ENCODE data around the gene ETS2. TPM values are rescaled to one million over a fixed set of nuclear protein-coding genes. Genes with fewer than 3 reads are reported as not detected.

The ETS2 gene
- total and polyA plus RNA-seq, 2 of the 8 experiments (the other 6 are each of a cell fraction or from before 2014, with no cell fraction given) = 11.0 to 45.1 TPM

DNA sequence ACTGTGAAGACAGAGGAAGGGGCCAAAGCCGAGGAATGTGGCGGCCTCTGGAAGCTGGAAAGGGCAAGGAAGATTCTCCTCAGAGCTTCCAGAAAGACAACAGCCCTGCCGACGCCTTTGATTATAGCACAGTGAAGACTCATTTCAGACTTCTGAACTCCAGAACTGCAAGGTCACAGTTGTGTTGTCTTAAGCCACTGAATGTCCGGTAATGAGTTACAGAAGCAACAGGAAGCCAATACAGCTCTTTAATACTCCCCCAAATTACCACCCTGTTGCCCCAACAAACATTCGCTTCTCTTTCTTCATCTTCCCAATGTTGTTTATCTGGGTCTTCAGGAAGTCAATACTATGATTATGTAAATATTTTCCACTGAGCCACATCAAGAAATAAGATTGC is 44.0 kb downstream of the ETS2 start (continued):
- TF ChIP-seq, protein P1, sequence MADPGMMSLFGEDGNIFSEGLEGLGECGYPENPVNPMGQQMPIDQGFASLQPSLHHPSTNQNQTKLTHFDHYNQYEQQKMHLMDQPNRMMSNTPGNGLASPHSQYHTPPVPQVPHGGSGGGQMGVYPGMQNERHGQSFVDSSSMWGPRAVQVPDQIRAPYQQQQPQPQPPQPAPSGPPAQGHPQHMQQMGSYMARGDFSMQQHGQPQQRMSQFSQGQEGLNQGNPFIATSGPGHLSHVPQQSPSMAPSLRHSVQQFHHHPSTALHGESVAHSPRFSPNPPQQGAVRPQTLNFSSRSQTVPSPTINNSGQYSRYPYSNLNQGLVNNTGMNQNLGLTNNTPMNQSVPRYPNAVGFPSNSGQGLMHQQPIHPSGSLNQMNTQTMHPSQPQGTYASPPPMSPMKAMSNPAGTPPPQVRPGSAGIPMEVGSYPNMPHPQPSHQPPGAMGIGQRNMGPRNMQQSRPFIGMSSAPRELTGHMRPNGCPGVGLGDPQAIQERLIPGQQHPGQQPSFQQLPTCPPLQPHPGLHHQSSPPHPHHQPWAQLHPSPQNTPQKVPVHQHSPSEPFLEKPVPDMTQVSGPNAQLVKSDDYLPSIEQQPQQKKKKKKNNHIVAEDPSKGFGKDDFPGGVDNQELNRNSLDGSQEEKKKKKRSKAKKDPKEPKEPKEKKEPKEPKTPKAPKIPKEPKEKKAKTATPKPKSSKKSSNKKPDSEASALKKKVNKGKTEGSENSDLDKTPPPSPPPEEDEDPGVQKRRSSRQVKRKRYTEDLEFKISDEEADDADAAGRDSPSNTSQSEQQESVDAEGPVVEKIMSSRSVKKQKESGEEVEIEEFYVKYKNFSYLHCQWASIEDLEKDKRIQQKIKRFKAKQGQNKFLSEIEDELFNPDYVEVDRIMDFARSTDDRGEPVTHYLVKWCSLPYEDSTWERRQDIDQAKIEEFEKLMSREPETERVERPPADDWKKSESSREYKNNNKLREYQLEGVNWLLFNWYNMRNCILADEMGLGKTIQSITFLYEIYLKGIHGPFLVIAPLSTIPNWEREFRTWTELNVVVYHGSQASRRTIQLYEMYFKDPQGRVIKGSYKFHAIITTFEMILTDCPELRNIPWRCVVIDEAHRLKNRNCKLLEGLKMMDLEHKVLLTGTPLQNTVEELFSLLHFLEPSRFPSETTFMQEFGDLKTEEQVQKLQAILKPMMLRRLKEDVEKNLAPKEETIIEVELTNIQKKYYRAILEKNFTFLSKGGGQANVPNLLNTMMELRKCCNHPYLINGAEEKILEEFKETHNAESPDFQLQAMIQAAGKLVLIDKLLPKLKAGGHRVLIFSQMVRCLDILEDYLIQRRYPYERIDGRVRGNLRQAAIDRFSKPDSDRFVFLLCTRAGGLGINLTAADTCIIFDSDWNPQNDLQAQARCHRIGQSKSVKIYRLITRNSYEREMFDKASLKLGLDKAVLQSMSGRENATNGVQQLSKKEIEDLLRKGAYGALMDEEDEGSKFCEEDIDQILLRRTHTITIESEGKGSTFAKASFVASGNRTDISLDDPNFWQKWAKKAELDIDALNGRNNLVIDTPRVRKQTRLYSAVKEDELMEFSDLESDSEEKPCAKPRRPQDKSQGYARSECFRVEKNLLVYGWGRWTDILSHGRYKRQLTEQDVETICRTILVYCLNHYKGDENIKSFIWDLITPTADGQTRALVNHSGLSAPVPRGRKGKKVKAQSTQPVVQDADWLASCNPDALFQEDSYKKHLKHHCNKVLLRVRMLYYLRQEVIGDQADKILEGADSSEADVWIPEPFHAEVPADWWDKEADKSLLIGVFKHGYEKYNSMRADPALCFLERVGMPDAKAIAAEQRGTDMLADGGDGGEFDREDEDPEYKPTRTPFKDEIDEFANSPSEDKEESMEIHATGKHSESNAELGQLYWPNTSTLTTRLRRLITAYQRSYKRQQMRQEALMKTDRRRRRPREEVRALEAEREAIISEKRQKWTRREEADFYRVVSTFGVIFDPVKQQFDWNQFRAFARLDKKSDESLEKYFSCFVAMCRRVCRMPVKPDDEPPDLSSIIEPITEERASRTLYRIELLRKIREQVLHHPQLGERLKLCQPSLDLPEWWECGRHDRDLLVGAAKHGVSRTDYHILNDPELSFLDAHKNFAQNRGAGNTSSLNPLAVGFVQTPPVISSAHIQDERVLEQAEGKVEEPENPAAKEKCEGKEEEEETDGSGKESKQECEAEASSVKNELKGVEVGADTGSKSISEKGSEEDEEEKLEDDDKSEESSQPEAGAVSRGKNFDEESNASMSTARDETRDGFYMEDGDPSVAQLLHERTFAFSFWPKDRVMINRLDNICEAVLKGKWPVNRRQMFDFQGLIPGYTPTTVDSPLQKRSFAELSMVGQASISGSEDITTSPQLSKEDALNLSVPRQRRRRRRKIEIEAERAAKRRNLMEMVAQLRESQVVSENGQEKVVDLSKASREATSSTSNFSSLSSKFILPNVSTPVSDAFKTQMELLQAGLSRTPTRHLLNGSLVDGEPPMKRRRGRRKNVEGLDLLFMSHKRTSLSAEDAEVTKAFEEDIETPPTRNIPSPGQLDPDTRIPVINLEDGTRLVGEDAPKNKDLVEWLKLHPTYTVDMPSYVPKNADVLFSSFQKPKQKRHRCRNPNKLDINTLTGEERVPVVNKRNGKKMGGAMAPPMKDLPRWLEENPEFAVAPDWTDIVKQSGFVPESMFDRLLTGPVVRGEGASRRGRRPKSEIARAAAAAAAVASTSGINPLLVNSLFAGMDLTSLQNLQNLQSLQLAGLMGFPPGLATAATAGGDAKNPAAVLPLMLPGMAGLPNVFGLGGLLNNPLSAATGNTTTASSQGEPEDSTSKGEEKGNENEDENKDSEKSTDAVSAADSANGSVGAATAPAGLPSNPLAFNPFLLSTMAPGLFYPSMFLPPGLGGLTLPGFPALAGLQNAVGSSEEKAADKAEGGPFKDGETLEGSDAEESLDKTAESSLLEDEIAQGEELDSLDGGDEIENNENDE (IDR thresholded peaks at IDR 0.05; ENCODE audit: insufficient replicate concordance, low read length) = no peak
- TF ChIP-seq KDM1A (IDR thresholded peaks at IDR 0.05; ENCODE audit: borderline replicate concordance, low read length) (no peak), FOSL1 (IDR thresholded peaks at IDR 0.05; ENCODE audit: insufficient read depth, low read depth, low read length) (no peak), SIX5 (IDR thresholded peaks at IDR 0.05; ENCODE audit: low read depth, low read length) (no peak), RFX5 (IDR thresholded peaks at IDR 0.05; ENCODE audit: borderline replicate concordance, low read depth, low read length) (no peak), MAFK (IDR thresholded peaks at IDR 0.05; ENCODE audit: low read depth, low read length) (no peak)
